NK-92 (cell line): ENCODE results near the gene GRM7.

Experiments
- DNase-seq: peaks from one replicate; lab custom pipeline; 2025; ENCODE audit not compliant: unreplicated experiment; lab: John Stamatoyannopoulos, UW

The GRM7 gene

DNA sequence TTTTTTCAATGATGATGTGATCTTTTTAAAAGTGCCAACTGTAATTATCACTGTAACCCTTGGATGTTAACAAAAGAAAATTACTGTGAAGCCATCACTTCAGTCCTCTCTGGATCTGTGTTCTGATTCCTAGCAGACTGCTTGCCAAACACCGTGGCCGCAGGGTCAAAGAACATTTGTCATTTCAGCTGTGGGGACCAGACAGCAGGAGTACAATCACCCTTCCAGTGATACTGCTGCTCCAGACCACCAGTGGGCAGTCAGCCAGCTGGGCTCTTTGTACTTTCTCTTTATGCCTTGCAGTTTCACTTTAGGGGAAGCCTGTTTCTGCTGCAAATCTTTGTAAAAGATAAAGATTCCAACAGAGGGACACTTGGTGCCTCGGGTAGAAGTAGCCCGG is 770.0 kb downstream of the GRM7 start:
- DNase-seq: no peak

DNA sequence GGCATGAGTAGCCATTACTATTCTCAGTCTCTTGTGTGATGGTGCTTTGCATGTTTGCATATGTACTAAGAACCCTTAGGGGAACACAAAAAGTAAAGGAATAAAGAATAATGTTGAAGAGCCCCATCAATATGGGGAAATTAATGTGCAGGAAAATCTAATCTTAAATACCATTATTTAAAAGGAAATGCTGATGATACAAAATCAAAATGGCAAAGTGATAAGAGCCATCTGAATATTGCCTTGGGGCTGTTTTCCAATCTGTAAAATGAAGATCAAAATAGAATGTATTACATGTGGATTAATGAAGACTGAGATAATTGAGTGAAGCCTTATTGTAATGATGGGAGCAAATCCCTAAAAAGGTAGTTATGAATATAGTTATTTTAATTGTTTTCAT is 771.4 kb downstream of the GRM7 start:
- DNase-seq: no peak

GRCh38 chr3:7637694-7638093 is 776.8 kb downstream of the GRM7 start:
- DNase-seq: no peak

DNA sequence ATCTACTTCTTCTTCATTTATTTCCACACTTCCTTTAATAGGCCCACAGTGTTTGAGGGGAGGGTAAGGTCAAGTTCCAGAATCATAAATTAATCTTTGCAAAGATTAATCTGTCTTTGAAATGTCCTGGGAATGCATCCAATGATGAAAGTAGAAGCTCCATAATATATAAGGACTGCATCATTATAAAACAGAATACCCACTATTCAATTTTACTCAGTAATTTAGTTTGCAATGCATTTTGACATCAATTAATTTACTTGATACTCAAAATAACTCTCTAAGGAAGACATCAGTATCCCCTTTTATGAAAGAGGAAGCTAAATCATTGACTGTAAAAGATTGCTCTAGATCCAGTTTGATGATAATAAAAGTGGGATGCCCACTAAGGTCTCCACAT is 777.2 kb downstream of the GRM7 start:
- no peak for DNase-seq

GRCh38 chr3:7640787-7641186 is 779.9 kb downstream of the GRM7 start:
- no peak for DNase-seq

DNA sequence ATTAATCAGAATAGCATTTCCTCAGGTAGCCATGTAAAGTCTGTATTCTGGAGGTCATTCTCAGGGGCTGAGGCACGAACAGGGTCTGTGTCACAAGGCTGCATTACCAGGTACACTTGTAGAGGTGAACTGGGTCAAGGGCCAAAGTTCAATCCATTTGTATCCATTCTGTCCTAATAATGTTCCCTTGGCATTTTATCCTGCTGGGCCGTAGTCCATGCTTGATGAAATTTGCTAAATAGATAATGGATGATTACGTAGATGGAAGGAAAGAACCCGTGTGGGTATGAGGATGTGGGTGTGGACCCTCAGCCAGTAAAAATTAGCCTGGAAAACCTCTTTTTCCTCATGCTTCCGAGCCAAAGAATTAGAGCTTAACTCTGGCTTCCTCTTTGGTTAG is 785.9 kb downstream of the GRM7 start:
- no peak for DNase-seq

GRCh38 chr3:7650466-7650865 is 789.6 kb downstream of the GRM7 start:
- DNase-seq: no peak

DNA sequence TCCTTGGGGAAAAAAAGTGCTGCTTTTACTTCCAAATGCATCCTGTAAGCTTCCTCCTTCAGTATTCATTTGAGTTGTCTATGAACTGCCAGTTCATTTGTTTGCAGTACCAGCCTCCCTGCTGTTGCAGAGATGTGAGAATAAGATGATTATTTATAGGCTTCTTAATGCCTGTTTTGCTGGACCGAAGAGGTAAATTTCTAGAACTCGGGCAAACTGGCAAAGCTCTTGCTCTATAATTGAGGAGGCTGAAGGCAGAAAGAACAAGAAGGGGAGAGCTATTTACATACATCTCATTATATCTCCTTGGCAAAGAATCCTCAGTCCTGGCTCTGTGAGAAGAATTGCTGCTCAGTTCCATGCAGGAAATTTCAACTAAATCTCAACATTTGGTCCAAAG is 790.4 kb downstream of the GRM7 start:
- no peak for DNase-seq

- no peak for DNase-seq
These were observed 796.5 kb downstream of the GRM7 start for GRCh38 chr3:7657214-7658112.

DNA sequence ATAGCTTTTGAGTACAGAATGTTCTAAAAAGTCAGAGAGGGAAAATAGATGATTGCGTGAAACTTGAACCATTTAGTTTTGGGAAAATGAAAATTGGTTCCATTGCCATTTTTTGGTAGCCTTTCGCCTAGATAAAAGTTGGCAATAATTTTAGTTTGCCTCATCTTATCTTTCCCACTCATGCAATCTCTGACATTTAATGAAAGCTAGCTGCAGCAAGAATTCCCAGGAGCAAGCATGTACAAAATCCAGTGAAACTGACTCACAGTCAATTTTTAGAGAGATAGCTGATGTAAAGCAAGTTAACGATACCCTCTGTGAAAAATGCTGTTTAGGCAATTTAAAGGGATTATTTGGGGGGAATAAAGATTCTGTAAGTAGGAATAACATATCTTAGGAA is 797.4 kb downstream of the GRM7 start:
- no peak for DNase-seq

DNA sequence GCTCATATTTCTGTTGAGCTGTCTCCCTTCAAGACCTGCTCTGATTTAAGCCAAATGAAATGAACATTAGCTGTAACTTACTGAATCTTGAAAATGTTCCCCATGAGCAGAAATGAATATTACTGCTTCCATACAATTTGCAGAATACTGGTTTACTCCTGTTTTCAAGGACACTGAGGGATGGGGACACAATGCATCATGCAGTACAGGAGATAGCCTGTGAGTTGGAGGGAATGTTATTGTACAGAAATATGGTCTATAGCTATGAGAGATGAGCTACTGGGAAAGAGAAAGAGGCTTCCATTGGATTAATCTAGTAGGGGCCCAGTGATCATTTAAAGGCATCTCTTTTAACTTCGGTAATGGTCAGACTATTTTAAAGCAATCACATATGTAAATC is 798.2 kb downstream of the GRM7 start:
- no peak for DNase-seq

- DNase-seq: no peak
These were observed 802.9 kb downstream of the GRM7 start for GRCh38 chr3:7663771-7664170.

- DNase-seq: no peak
These were observed 806.9 kb downstream of the GRM7 start for GRCh38 chr3:7667774-7668173.

GRCh38 chr3:7669641-7670040 is 808.7 kb downstream of the GRM7 start:
- DNase-seq: no peak

DNA sequence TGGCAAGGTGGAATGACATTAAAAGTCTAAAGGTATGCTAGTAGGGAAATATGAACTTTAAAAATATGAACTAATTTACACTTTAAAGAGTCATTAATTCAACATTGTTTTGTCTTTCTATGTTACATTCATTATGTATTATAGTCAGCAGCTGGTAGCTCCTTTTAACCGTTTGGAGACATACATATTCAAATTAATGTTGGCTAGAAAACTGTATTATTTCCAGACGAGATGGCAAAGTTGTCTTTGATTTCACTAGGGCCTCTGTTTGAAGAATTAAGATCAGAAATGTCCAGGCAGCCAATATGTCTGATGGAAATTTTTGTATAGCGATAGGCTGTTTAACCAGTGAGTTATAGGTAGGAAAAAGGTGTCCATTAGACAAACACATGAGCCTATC is 817.6 kb downstream of the GRM7 start:
- DNase-seq: no peak

DNA sequence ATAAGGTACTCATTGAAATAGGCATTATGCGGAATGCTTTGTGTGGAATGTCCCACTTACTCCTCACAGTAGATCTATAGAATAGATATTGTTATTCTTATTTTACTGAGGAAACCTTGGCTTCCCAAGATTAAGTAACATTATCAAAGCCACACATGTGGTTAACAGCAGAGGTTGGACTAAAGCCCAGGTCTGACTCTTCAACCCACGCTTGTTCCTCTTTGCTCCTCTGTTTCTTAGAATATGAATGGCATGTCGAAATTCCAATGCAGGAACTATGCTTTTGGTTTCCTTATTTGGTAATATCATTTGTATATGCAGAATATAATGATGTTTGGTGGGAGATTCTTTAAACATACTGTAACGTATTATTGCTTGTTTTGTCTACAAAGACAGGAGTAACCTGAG is 821.9 kb downstream of the GRM7 start:
- no peak for DNase-seq

DNA sequence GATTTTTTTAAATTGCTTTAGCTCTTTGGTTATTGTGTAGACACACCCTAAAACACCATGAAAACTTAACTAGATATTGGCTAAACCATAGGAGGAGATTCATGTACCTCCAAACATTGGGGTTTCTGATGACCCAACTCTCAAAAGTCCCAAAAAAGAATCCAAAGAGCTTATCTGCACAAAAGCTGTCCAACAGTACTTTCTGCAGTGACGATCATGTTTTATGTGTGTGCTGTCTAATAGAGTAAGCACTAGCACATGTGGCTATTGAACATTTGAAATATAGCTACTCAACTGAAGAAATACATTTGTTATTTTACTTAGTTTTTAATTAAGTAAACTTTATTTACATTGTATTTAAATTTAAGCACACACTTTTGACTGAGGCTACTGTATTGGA is 822.5 kb downstream of the GRM7 start:
- DNase-seq: no peak

DNA sequence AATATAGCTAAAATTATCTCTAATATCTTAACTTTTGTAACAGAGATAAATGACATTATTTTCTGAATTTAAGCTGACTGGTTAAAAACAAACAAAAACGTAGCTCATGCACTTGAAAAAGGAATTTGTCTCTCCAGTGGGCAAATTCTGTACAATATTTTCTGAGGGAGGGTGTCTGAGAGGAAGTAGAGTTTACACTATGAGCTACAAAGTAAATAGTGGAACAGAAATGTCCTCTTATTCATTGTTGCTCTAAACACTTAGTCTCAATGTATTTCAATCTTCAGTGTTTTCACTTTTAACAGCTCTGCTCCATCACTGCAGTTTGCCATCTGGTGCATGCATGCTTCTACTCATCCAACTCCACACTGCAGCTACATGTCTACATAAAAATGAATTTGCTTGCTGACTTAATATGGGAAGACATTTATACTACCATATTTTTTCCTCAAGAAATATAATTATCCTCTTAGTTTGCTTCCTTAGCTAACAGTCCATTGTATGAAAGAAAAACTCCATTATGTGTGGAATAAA is 823.3 kb downstream of the GRM7 start:
- no peak for DNase-seq

GRCh38 chr3:7687428-7688147 is 826.7 kb downstream of the GRM7 start:
- DNase-seq: no peak

GRCh38 chr3:7692866-7693265 is 832.0 kb downstream of the GRM7 start:
- no peak for DNase-seq

GRCh38 chr3:7693976-7694375 is 833.1 kb downstream of the GRM7 start:
- no peak for DNase-seq

- DNase-seq: no peak
These were observed 834.1 kb downstream of the GRM7 start for GRCh38 chr3:7695049-7695448.
